Activated B cell treated with CpG ODN at 0.5 μM for 24 hours (primary cell): Measurements from ENCODE around the gene RAB11FIP2. TPM values are rescaled to one million over a fixed set of nuclear protein-coding genes. Genes with fewer than 3 reads are reported as not detected.

Experiments used
- ATAC-seq: fragments of 200-7000 bp; cut with Tn5 transposase; one replicate; pipeline ENCODE4 v1.10.0; 2021; ENCODE audit warnings: low read depth, mild to moderate bottlenecking, moderate library complexity
- CTCF ChIA-PET: fragments of 350-600 bp; sonication (Branson Sonifier 250); formaldehyde crosslinking; loops from one replicate; lab custom pipeline; 2021; ENCODE audit warnings: antibody characterized with exemption; lab: Charles Lee
- POLR2A ChIA-PET: fragments of 350-600 bp; sonication (Branson Sonifier 250); formaldehyde crosslinking; loops from one replicate; lab custom pipeline; 2021; ENCODE audit warnings: antibody characterized with exemption; lab: Charles Lee
- DNase-seq: peaks from one replicate; pipeline ENCODE4 v3.0.0; 2022
- H3K27ac Mint-ChIP-seq: one replicate; pipeline ENCODE4 v1.8.0; 2020; ENCODE audit warnings: mixed read lengths
- H3K27me3 Mint-ChIP-seq: one replicate; pipeline ENCODE4 v1.8.0; 2021; ENCODE audit warnings: mixed read lengths
- H3K36me3 Mint-ChIP-seq: one replicate; pipeline ENCODE4 v1.8.0; 2021; ENCODE audit warnings: low read depth, mixed read lengths
- H3K4me1 Mint-ChIP-seq: one replicate; pipeline ENCODE4 v1.8.0; 2021; ENCODE audit warnings: mixed read lengths
- H3K4me3 Mint-ChIP-seq: one replicate; pipeline ENCODE4 v1.8.0; 2020; ENCODE audit warnings: mild to moderate bottlenecking, mixed read lengths
- H3K9me3 Mint-ChIP-seq: one replicate; pipeline ENCODE4 v1.8.0; 2020; ENCODE audit warnings: mixed read lengths
- intact Hi-C: fragments of 100-400 bp; cut with micrococcal nuclease; formaldehyde crosslinking; loops from one replicate; pipeline ENCODE4 v1.15.1; 2024
- total RNA-seq: library from RNA; stranded (reverse); gene quantifications from 2 replicates; pipeline ENCODE4 v1.2.3, GENCODE V29; 2022
- TF ChIP-seq, protein P1 (sequence below): fragments of 200-600 bp; IDR thresholded peaks from one replicate; pipeline ENCODE4 v1.8.0; 2022; ENCODE audit warnings: antibody characterized with exemption, mild to moderate bottlenecking

RAB11FIP2 gene
- total RNA-seq, 1 donor from 2014 or later, result 33.2 TPM

DNA sequence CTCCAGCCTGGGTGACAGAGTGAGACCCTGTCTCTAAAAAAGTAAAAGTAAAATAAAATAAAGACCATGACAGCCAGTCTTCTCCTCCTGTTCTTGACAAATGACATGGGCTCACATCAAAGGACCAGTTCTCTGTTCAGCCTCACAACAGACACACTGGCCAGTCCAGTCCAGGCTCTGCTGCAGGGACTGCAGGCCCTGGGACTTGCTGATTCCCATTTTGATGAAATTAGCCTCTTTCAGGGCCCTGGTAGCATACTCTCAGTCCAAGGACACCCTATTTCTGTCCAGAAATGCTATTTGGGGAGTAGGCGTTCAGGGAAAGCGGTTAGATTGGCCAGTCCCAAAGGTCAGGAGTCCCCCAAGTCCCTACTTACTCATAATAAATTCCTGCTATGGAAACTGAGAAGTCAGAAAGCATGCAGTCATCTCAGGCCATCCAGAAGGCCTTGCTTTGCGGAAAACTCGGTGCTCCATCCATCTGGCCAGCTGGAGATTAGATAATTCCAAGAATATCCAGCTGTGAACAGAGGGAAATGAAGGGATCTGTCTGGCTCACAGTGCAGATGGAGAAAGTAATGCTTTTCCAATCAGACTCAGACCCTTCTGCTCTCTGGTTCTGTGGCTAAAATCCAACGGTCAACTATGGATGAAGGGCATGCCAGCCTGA is 74.4 kb downstream of the RAB11FIP2 start:
- TF ChIP-seq, protein P1, sequence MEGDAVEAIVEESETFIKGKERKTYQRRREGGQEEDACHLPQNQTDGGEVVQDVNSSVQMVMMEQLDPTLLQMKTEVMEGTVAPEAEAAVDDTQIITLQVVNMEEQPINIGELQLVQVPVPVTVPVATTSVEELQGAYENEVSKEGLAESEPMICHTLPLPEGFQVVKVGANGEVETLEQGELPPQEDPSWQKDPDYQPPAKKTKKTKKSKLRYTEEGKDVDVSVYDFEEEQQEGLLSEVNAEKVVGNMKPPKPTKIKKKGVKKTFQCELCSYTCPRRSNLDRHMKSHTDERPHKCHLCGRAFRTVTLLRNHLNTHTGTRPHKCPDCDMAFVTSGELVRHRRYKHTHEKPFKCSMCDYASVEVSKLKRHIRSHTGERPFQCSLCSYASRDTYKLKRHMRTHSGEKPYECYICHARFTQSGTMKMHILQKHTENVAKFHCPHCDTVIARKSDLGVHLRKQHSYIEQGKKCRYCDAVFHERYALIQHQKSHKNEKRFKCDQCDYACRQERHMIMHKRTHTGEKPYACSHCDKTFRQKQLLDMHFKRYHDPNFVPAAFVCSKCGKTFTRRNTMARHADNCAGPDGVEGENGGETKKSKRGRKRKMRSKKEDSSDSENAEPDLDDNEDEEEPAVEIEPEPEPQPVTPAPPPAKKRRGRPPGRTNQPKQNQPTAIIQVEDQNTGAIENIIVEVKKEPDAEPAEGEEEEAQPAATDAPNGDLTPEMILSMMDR, result no peak

DNA sequence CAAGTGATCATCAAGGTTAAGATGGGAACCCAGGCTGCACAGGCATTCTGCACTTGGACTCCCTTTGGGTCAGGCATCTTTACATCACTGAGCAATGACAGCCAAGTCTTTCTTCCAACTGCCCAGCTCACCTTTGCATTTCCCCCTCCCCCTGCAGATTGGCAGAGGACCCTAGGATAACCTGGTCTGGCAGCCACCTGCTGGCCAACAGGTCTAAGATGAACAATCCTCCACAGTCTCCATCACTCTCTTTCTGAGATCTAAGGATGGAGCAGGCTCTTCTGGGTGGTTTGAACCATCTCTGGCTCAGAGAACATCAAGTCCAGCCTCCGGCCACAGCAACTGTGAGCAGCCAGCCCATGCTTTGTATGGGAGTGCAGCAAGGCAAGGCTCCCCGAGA is 75.8 kb downstream of the RAB11FIP2 start:
- POLR2A ChIA-PET, result no interaction called here
- DNase-seq, result no peak
- no peak overlapping the region for H3K27ac Mint-ChIP-seq
- peaks cover 5% of the 10 kb centered on the region for H3K9me3 Mint-ChIP-seq
- H3K4me1 Mint-ChIP-seq, result no peaks in the 10 kb centered on the region
- intact Hi-C loops, result no loop called here
- no peak for ATAC-seq
- CTCF ChIA-PET, result no interaction called here
- H3K4me3 Mint-ChIP-seq, result no peak overlapping the region
- no peaks in the 10 kb centered on the region for H3K36me3 Mint-ChIP-seq
- TF ChIP-seq, protein P1, result no peak
- H3K27me3 Mint-ChIP-seq, result peaks cover 6% of the 10 kb centered on the region

More for the DNA sequence above, 74.4 kb downstream of the RAB11FIP2 start:
- Mint-ChIP-seq H3K4me3 (no peak overlapping the region), H3K4me1 (no peaks in the 10 kb centered on the region), H3K27me3 (peaks cover 10% of the 10 kb centered on the region), H3K36me3 (no peaks in the 10 kb centered on the region), H3K27ac (no peak overlapping the region), H3K9me3 (peaks cover 5% of the 10 kb centered on the region)
- ATAC-seq (no peak), DNase-seq (no peak)
- POLR2A ChIA-PET, result no interaction called here
- CTCF ChIA-PET, result no interaction called here
- intact Hi-C loops, result no loop called here

DNA sequence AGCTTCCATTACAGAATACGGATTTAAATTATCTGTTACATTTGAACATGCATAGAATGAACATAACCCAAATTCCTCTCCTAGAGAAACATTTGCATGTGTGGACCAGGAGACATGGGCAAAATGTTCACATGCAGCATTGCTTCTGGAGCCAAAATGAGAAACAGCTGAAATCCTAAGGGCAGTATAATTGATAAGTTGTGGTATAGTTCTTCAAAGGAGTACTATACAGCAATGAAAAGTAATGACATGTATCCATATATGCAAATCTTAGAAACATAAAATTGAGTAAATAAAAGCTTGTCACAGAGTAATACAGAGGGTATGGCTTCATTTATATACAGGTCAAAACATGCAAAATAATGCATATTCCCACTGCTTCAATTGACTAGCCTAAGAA is 77.1 kb downstream of the RAB11FIP2 start:
- DNase-seq, result no peak
- TF ChIP-seq, protein P1, result no peak
- intact Hi-C loops, result no loop called here
- no peak for ATAC-seq
- ChIA-PET POLR2A (no interaction called here), CTCF (no interaction called here)
- peaks cover 5% of the 10 kb centered on the region for H3K9me3 Mint-ChIP-seq
- H3K4me1 Mint-ChIP-seq, result no peaks in the 10 kb centered on the region
- H3K27ac Mint-ChIP-seq, result no peak overlapping the region
- H3K27me3 Mint-ChIP-seq, result peaks cover 6% of the 10 kb centered on the region
- H3K36me3 Mint-ChIP-seq, result no peaks in the 10 kb centered on the region
- H3K4me3 Mint-ChIP-seq, result no peak overlapping the region

DNA sequence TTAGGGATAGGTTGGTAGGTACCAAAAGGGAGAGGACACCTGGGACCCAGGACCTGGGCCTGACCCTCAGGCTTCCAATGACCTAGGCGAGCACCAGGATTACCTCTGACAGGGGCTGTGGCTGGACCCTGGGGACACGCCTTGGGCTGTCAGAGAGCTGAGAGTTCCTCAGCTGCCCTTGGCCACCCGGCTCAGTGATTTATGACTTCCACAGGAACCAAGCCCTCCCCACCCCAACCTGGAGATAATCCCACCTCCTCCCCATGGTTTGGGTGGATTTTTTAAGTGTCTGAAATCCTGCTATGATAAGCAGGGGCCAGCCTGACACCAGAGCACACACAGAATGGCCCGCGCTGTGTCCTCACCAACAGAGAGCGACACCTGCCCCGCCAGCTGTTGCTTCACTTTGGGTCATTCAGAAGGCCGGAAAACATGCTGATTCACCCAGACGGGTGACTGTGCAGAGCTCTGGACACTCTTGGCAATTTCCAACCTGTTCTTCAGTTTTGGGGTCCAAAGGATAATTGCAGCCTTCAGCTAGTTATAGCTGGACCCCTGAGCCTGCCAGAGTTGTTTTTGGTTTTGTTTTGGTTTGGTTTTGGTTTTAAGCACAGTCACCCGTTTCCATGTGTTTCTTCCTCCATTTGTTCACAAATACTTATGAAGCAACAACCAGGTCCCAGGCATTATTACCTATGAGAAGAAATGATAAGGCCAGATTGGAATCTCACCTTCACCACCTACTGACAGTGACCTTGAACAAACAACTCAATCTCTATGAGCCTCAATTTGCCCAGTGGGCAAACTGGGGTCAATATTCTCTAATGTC is 78.2 kb downstream of the RAB11FIP2 start:
- Mint-ChIP-seq H3K27me3 (peaks cover 8% of the 10 kb centered on the region), H3K4me1 (no peaks in the 10 kb centered on the region), H3K27ac (no peak overlapping the region), H3K36me3 (no peaks in the 10 kb centered on the region), H3K9me3 (peaks cover 5% of the 10 kb centered on the region), H3K4me3 (no peak overlapping the region)
- ChIA-PET POLR2A (no interaction called here), CTCF (no interaction called here)
- ATAC-seq, result no peak
- no peak for DNase-seq
- TF ChIP-seq, protein P1, result no peak
- intact Hi-C loops, result no loop called here

DNA sequence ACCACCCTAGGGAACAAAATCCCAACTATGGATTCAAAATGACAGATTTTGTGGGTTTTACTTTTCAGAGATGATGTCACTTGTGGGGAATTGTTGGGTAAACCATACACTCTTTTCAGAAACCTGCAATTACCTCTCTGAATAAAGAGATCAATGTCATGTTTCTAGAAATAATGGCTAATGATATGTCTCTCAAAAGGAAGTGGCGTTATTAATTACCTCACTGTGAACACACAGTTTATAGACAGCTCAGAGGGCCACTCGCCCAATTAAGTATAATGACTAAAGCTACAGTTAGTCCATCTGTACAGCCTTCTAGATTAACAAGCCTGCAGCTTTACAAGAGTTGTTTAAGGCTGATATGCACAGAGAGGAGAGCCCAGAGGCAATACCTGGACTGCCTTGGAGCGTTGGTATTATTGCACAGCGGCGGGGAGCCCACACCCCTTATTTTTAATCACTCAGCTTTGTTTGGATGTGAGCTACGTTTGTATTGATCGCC is 79.5 kb downstream of the RAB11FIP2 start:
- ChIA-PET POLR2A (no interaction called here), CTCF (no interaction called here)
- no peaks in the 10 kb centered on the region for H3K36me3 Mint-ChIP-seq
- peaks cover 5% of the 10 kb centered on the region for H3K9me3 Mint-ChIP-seq
- H3K4me3 Mint-ChIP-seq, result no peak overlapping the region
- no peak for ATAC-seq
- no peak overlapping the region for H3K27ac Mint-ChIP-seq
- peaks cover 9% of the 10 kb centered on the region for H3K27me3 Mint-ChIP-seq
- H3K4me1 Mint-ChIP-seq, result no peaks in the 10 kb centered on the region
- DNase-seq, result no peak
- intact Hi-C loops, result no loop called here
- TF ChIP-seq, protein P1, result no peak
